ENCODE measurements around the gene SLC40A1.

The SLC40A1 gene

DNA sequence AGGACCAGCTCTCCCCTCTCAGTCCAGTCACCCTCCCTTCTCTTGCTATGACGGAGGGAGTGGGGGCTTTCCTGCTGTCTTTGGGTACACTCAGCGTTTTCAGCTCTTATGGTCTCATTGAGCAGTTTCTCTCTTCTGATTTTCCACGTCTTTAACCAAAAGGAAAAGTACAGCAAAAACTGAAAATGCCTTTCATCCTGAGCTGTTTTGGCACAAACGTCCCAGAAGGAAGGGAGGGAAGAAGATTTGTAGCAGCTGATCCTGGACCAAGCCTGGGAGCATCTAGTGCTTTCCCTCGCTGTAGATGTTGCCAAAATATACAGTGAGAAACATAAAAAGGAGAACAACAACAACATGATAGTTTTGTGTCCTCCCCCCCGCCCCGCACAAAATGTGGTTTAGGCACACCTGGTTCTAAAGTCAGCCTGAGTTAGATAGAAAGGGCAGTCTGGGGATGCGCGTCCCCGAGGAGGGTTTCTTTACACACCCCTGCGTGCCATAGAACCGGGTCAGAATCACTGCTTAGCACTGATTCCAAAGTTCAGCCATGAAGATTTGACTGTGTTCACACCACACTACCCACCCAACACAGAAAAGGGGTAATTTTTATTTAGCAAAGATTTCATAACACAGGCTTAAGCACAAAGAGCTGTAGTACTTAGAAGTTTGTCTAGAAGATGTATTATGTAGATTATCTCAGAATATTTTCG lies 53.4 kb downstream of the SLC40A1 start:
- peak overlapping the region; percentile 20; the same call in 1 of the 2 replicates for H3K4me3 ChIP-seq (replicated peaks; ENCODE audit: low read depth, low read length)
- TF ChIP-seq, protein P1, sequence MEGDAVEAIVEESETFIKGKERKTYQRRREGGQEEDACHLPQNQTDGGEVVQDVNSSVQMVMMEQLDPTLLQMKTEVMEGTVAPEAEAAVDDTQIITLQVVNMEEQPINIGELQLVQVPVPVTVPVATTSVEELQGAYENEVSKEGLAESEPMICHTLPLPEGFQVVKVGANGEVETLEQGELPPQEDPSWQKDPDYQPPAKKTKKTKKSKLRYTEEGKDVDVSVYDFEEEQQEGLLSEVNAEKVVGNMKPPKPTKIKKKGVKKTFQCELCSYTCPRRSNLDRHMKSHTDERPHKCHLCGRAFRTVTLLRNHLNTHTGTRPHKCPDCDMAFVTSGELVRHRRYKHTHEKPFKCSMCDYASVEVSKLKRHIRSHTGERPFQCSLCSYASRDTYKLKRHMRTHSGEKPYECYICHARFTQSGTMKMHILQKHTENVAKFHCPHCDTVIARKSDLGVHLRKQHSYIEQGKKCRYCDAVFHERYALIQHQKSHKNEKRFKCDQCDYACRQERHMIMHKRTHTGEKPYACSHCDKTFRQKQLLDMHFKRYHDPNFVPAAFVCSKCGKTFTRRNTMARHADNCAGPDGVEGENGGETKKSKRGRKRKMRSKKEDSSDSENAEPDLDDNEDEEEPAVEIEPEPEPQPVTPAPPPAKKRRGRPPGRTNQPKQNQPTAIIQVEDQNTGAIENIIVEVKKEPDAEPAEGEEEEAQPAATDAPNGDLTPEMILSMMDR (IDR thresholded peaks at IDR 0.05; ENCODE audit: insufficient read depth, low read length, poor library complexity, severe bottlenecking): no peak
- H3K36me3 ChIP-seq (ENCODE audit: control insufficient read depth, insufficient read depth, low read length): no peaks in the 10 kb centered on the region
- no peaks in the 10 kb centered on the region for H3K27me3 ChIP-seq (replicated peaks; ENCODE audit: control insufficient read depth, insufficient read depth, low read length)
- DNase-seq (ENCODE audit: extremely low read depth, insufficient read length): no peak

DNA sequence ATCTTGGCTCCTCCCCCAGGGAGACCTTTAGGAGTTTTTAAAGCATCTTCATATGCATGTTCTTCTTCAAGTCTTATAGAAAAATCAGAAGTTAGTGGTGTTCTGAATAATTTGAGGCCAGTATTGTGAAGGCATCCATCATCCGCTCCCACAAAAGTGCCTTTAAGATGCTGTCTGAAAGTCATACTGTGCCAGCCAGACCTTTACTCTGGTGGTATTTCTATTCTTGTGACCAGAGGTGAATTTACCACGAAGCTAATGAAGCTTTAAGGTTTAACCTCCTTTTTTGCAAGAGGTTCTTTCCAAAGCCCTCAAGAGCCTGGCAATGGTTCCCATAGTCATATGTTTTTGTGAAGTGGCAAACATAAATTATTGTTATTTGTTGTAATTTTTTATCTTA lies 54.3 kb downstream of the SLC40A1 start:
- no peak overlapping the region for H3K4me3 ChIP-seq (replicated peaks; ENCODE audit: low read depth, low read length)
- H3K36me3 ChIP-seq (ENCODE audit: control insufficient read depth, insufficient read depth, low read length): no peaks in the 10 kb centered on the region
- no peak for DNase-seq (ENCODE audit: extremely low read depth, insufficient read length)
- TF ChIP-seq, protein P1 (IDR thresholded peaks at IDR 0.05; ENCODE audit: insufficient read depth, low read length, poor library complexity, severe bottlenecking): no peak
- H3K27me3 ChIP-seq (replicated peaks; ENCODE audit: control insufficient read depth, insufficient read depth, low read length): no peaks in the 10 kb centered on the region

DNA sequence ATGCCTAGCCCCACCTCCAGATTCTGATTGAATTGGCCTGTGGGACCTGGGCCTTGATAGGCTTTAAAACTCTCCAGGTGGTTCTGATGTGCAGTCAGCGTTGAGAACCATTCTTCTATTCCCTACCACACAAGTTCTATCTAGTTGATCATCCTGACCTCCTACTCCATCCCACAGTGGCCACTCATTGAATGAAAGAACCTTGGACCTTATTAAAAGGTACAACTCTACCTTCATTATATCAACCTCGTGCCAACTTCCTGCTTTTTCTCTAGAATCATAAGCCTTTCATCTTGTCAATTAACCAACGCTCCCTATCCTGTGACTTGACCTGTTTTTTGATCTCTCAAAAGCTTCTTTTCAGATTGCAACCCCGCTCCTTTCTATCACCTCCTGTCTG lies 55.8 kb downstream of the SLC40A1 start:
- DNase-seq (ENCODE audit: extremely low read depth, insufficient read length): no peak
- TF ChIP-seq, protein P1 (IDR thresholded peaks at IDR 0.05; ENCODE audit: insufficient read depth, low read length, poor library complexity, severe bottlenecking): no peak
- no peaks in the 10 kb centered on the region for H3K36me3 ChIP-seq (ENCODE audit: control insufficient read depth, insufficient read depth, low read length)
- no peak overlapping the region for H3K4me3 ChIP-seq (replicated peaks; ENCODE audit: low read depth, low read length)
- H3K27me3 ChIP-seq (replicated peaks; ENCODE audit: control insufficient read depth, insufficient read depth, low read length): no peaks in the 10 kb centered on the region

DNA sequence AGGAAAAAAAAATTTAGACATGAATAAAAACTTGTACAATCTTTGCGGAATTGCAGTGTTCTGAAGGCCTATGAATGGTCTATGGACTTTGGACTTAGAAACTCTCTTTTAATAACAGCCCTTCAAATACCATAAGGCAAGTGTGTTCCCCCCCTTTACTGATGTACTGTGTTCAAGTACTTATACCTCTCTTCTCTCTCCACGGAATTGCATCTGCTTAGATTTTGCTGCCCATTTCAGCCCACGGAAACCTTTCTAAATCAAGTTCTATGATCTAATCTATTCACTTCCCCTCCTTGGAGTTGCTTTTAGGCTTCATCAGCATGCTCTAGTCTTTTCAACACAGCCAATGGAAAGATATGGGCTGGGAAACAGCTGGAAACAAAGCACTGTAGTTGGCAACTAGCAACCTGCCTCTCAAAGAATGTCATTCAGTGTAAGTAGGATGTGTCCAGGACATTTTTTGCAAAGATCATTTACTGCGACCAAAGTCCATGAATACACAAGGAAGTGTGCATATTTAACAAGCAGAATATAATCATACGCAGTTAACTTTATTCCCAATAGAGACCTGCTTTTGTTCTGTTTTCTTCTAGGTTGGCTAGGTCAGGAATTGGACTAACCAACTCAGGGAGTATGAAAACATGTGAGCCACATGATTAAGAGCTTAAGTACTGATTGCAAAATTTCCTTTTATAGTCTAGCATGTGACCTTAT lies 58.0 kb downstream of the SLC40A1 start:
- H3K36me3 ChIP-seq (ENCODE audit: control insufficient read depth, insufficient read depth, low read length): no peaks in the 10 kb centered on the region
- no peak for DNase-seq (ENCODE audit: extremely low read depth, insufficient read length)
- TF ChIP-seq, protein P1 (IDR thresholded peaks at IDR 0.05; ENCODE audit: insufficient read depth, low read length, poor library complexity, severe bottlenecking): no peak
- no peak overlapping the region for H3K4me3 ChIP-seq (replicated peaks; ENCODE audit: low read depth, low read length)
- no peaks in the 10 kb centered on the region for H3K27me3 ChIP-seq (replicated peaks; ENCODE audit: control insufficient read depth, insufficient read depth, low read length)

DNA sequence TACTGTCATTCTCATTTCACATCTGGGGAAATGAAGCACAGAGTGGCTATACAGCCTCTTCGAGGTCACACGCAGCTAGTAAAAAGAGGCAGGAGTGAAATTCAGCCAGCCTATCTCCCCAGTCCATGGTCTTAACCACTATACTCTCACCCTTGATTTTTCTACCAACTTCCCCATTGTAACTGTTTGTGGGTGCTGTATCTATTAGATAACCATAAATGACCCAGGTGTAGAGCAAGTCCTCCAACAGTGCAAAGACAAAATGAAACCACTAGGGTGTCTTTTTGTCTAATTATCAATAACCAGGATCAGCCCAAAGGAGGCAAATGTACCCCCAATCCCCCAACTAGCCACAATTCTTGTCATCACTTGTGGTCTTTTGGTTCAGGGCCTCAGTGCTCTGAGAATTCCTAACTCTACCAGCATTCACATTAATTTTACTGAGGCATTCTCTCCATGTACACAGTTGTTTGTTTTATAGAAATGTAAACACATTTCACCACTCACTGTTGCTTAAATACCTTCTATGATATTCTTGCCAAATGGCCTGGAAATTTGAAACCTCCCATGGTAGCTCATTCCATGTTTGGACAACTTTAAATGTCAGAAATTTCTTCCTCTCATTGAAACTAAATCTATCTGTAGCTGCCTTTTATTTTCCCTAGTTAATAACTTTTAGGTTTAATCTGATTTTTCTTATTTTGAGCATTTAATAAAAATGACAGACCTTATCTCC lies 58.7 kb downstream of the SLC40A1 start:
- TF ChIP-seq, protein P1 (IDR thresholded peaks at IDR 0.05; ENCODE audit: insufficient read depth, low read length, poor library complexity, severe bottlenecking): peak; percentile 12
- Histone ChIP-seq H3K36me3 (ENCODE audit: control insufficient read depth, insufficient read depth, low read length) (no peaks in the 10 kb centered on the region), H3K27me3 (replicated peaks; ENCODE audit: control insufficient read depth, insufficient read depth, low read length) (no peaks in the 10 kb centered on the region), H3K4me3 (replicated peaks; ENCODE audit: low read depth, low read length) (no peak overlapping the region)
- DNase-seq (ENCODE audit: extremely low read depth, insufficient read length): no peak

Measured in GM06990 (cell line).